Astrocyte (in vitro differentiated cells and primary cell): ENCODE measurements around the gene HMCN1. TPM values are rescaled to one million over a fixed set of nuclear protein-coding genes. Genes with fewer than 3 reads are reported as not detected.

Source experiments
- DNase-seq: peaks from one replicate; pipeline ENCODE4 v3.0.0-alpha.2; 2010; ENCODE audit warnings: low read depth
- FAIRE-seq: peaks from 2 replicates; lab custom pipeline; 2011; peaks lifted over from hg19 to GRCh38; lab: Jason Lieb, UNC
- H2AFZ ChIP-seq: 2 replicates; pipeline ENCODE4 v1.6.0; 2012; ENCODE audit warnings: low read depth, low read length, inconsistent platforms
- H3K27ac ChIP-seq: 2 replicates; pipeline ENCODE4 v1.5.1; 2011; ENCODE audit warnings: low read depth, low read length, inconsistent platforms
- H3K27me3 ChIP-seq: 2 replicates; pipeline ENCODE4 v1.6.0; 2011; ENCODE audit warnings: low read length, inconsistent platforms; ENCODE audit not compliant: insufficient read depth
- H3K36me3 ChIP-seq: 2 replicates; pipeline ENCODE4 v1.5.1; 2011; ENCODE audit warnings: low read length, inconsistent platforms; ENCODE audit not compliant: insufficient read depth
- H3K4me1 ChIP-seq: 2 replicates; pipeline ENCODE4 v1.5.1; 2011; ENCODE audit warnings: low read length, inconsistent platforms; ENCODE audit not compliant: insufficient read depth
- H3K4me2 ChIP-seq: 2 replicates; pipeline ENCODE4 v1.6.0; 2012; ENCODE audit warnings: low read length, inconsistent platforms
- H3K4me3 ChIP-seq: 2 replicates; pipeline ENCODE4 v1.5.1; 2011; ENCODE audit warnings: low read depth, mild to moderate bottlenecking, low read length, inconsistent platforms; ENCODE audit not compliant: insufficient read depth
- H3K79me2 ChIP-seq: 2 replicates; pipeline ENCODE4 v1.6.0; 2012; ENCODE audit warnings: mild to moderate bottlenecking, low read length, inconsistent platforms; ENCODE audit not compliant: insufficient read depth
- H3K9ac ChIP-seq: 2 replicates; pipeline ENCODE4 v1.6.0; 2012; ENCODE audit warnings: mild to moderate bottlenecking, low read length, inconsistent platforms
- H3K9me3 ChIP-seq: 2 replicates; pipeline ENCODE4 v1.5.1; 2012; ENCODE audit warnings: low read depth, mild to moderate bottlenecking, low read length, inconsistent platforms; ENCODE audit not compliant: insufficient read depth
- H4K20me1 ChIP-seq: 2 replicates; pipeline ENCODE4 v1.6.0; 2012; ENCODE audit warnings: low read length, inconsistent platforms; ENCODE audit not compliant: insufficient read depth
- H3K27ac Mint-ChIP-seq: one replicate; pipeline ENCODE4 v1.8.0; 2021; ENCODE audit warnings: mild to moderate bottlenecking, mixed read lengths; ENCODE audit not compliant: unreplicated experiment
- H3K27me3 Mint-ChIP-seq: one replicate; pipeline ENCODE4 v1.8.0; 2021; ENCODE audit warnings: low read depth, mixed read lengths; ENCODE audit not compliant: unreplicated experiment
- H3K36me3 Mint-ChIP-seq: one replicate; pipeline ENCODE4 v1.8.0; 2021; ENCODE audit warnings: low read depth, mixed read lengths; ENCODE audit not compliant: unreplicated experiment
- H3K4me1 Mint-ChIP-seq: one replicate; pipeline ENCODE4 v1.8.0; 2021; ENCODE audit warnings: low read depth, mixed read lengths; ENCODE audit not compliant: unreplicated experiment
- H3K4me3 Mint-ChIP-seq: one replicate; pipeline ENCODE4 v1.8.0; 2021; ENCODE audit warnings: mild to moderate bottlenecking, moderate library complexity, mixed read lengths; ENCODE audit not compliant: unreplicated experiment
- H3K9me3 Mint-ChIP-seq: one replicate; pipeline ENCODE4 v1.8.0; 2021; ENCODE audit warnings: mild to moderate bottlenecking, mixed read lengths; ENCODE audit not compliant: unreplicated experiment
- EZH2 ChIP-seq: IDR thresholded peaks from 2 replicates; pipeline ENCODE4 v1.6.1; 2012; ENCODE audit warnings: mild to moderate bottlenecking, low read length, inconsistent platforms; ENCODE audit not compliant: insufficient read depth
- total RNA-seq: library from RNA; stranded (reverse); gene quantifications from 2 replicates; pipeline ENCODE4 v1.2.1, GENCODE V29; 2021
- TF ChIP-seq, protein P1 (sequence below): IDR thresholded peaks from 2 replicates; pipeline ENCODE4 v1.5.1; 2011; ENCODE audit warnings: low read depth, mild to moderate bottlenecking, inconsistent platforms, low read length, moderate library complexity; ENCODE audit not compliant: insufficient read depth

The HMCN1 gene
- total RNA-seq, 1 donor from 2014 or later, result 19.7 TPM

DNA sequence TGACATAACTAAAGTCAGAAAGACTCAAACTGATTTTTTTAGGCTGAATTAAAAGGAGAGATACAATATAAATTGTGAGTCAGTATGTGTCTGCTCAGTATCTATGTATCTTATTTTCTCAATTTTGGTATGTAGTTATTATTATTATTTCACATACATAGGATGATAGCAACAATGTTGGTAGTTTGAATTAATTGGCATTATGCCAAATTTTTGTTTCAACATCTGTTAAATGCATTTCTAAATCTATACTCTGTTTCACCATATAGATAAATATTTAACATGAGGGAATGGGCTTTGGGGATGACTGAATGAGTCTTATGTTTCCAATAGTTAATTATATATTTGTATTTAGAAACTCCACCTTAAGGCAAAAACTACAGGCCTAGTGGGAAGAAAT, 12.6 kb upstream of the HMCN1 start:
- no peak overlapping the region for H3K27ac Mint-ChIP-seq
- Histone ChIP-seq H3K4me1 (peaks cover 11% of the 10 kb centered on the region), H3K27ac (no peak overlapping the region), H3K27me3 (no peaks in the 10 kb centered on the region), H2AFZ (no peak overlapping the region), H3K9me3 (no peaks in the 10 kb centered on the region), H3K4me2 (no peak overlapping the region), H3K4me3 (no peak overlapping the region), H3K79me2 (no peaks in the 10 kb centered on the region), H3K36me3 (no peaks in the 10 kb centered on the region), H4K20me1 (no peaks in the 10 kb centered on the region), H3K9ac (no peak overlapping the region)
- H3K4me3 Mint-ChIP-seq, result no peak overlapping the region
- FAIRE-seq, result no peak
- TF ChIP-seq, protein P1, sequence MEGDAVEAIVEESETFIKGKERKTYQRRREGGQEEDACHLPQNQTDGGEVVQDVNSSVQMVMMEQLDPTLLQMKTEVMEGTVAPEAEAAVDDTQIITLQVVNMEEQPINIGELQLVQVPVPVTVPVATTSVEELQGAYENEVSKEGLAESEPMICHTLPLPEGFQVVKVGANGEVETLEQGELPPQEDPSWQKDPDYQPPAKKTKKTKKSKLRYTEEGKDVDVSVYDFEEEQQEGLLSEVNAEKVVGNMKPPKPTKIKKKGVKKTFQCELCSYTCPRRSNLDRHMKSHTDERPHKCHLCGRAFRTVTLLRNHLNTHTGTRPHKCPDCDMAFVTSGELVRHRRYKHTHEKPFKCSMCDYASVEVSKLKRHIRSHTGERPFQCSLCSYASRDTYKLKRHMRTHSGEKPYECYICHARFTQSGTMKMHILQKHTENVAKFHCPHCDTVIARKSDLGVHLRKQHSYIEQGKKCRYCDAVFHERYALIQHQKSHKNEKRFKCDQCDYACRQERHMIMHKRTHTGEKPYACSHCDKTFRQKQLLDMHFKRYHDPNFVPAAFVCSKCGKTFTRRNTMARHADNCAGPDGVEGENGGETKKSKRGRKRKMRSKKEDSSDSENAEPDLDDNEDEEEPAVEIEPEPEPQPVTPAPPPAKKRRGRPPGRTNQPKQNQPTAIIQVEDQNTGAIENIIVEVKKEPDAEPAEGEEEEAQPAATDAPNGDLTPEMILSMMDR, result no peak
- TF ChIP-seq EZH2, result no peak
- no peaks in the 10 kb centered on the region for H3K9me3 Mint-ChIP-seq
- peaks cover 14% of the 10 kb centered on the region for H3K4me1 Mint-ChIP-seq
- H3K36me3 Mint-ChIP-seq, result no peaks in the 10 kb centered on the region
- no peak for DNase-seq
- H3K27me3 Mint-ChIP-seq, result no peaks in the 10 kb centered on the region

DNA sequence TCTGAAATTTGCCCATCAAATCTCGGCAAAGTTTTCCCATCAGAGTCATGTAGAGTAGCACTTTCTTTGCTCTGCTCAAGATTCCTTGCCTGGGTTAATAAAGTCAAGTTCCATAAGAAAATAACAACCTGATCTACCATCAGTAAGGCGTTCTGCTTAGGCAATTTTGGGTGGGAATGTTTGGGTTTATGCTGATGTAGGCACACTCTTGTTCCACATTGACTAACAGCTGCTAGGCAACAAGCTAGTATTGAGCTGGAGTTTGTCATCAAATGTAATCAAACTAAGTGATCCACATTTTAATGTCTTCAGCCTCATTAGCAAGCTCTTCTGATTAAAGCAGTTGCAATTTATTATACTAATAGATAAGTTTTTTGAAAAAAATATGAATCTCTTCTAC, 12.1 kb upstream of the HMCN1 start:
- peaks cover 14% of the 10 kb centered on the region for H3K4me1 Mint-ChIP-seq
- Histone ChIP-seq H3K36me3 (no peaks in the 10 kb centered on the region), H3K9me3 (no peaks in the 10 kb centered on the region), H2AFZ (no peak overlapping the region), H3K9ac (no peak overlapping the region), H3K4me2 (no peak overlapping the region), H3K27me3 (no peaks in the 10 kb centered on the region), H3K27ac (no peak overlapping the region), H4K20me1 (no peaks in the 10 kb centered on the region), H3K4me3 (no peak overlapping the region), H3K4me1 (peaks cover 11% of the 10 kb centered on the region), H3K79me2 (no peaks in the 10 kb centered on the region)
- no peaks in the 10 kb centered on the region for H3K36me3 Mint-ChIP-seq
- no peak overlapping the region for H3K4me3 Mint-ChIP-seq
- FAIRE-seq (no peak), DNase-seq (no peak)
- no peaks in the 10 kb centered on the region for H3K27me3 Mint-ChIP-seq
- H3K9me3 Mint-ChIP-seq, result no peaks in the 10 kb centered on the region
- H3K27ac Mint-ChIP-seq, result no peak overlapping the region
- TF ChIP-seq EZH2, result no peak
- TF ChIP-seq, protein P1, result no peak

DNA sequence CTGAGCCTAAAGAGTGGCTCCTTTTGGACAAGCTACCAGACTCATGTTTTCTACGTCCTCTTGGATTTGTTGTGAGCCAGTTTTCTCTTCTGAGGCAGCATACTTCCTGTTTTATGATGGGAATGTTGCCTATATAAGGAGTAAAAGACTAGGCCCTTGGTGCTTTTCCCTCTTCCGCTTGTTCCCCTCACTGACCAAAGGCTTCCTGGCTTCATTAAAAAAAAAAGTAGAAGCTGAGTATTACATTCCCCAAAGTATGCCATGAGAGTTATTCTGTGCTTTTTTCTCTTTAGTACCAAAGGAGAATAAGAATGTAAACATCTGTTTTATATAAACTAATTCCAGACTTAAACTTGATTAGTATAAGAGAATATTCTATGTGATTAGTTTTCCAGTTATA, 6.5 kb upstream of the HMCN1 start:
- Mint-ChIP-seq H3K4me3 (no peak overlapping the region), H3K27ac (no peak overlapping the region), H3K4me1 (no peaks in the 10 kb centered on the region), H3K9me3 (no peaks in the 10 kb centered on the region), H3K36me3 (no peaks in the 10 kb centered on the region), H3K27me3 (no peaks in the 10 kb centered on the region)
- no peaks in the 10 kb centered on the region for H3K4me1 ChIP-seq
- no peaks in the 10 kb centered on the region for H3K27me3 ChIP-seq
- no peak overlapping the region for H3K4me3 ChIP-seq
- no peaks in the 10 kb centered on the region for H3K9me3 ChIP-seq
- no peak overlapping the region for H2AFZ ChIP-seq
- no peaks in the 10 kb centered on the region for H4K20me1 ChIP-seq
- H3K36me3 ChIP-seq, result no peaks in the 10 kb centered on the region
- no peak overlapping the region for H3K4me2 ChIP-seq
- FAIRE-seq (no peak), DNase-seq (no peak)
- no peaks in the 10 kb centered on the region for H3K79me2 ChIP-seq
- H3K27ac ChIP-seq, result no peak overlapping the region
- H3K9ac ChIP-seq, result no peak overlapping the region
- TF ChIP-seq EZH2, result no peak
- TF ChIP-seq, protein P1, result no peak
